ENCODE data around the gene TMED5. TPM values are rescaled to one million over a fixed set of nuclear protein-coding genes. Genes with fewer than 3 reads are reported as not detected.

Gene TMED5
- total RNA-seq, 1 donor from 2014 or later: 39.1 TPM

DNA sequence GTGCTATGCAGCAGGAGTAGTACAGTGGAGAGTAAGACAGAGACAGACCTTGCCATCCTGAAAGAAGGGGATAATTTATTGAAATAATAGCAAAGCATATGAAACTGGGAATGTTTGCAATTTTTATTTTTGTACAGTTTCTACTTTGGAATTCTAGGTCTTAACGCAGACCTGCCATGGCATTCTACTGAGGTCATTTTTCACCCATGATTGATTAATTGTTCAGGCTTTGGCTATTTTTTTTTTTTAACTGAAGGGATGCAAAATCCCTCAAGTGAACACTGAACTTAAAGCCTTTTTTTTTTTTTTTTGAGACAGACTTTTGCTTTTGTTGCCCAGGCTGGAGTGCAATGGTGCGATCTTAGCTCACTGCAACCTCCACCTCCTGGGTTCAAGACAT lies 74.0 kb downstream of the TMED5 start:
- peaks cover 0 to 6% of the 10 kb centered on the region in 2 donors for H3K9me3 ChIP-seq
- H3K4me3 ChIP-seq: no peak overlapping the region
- H3K4me1 ChIP-seq: peaks cover 0 to 2% of the 10 kb centered on the region in 2 donors
- intact Hi-C loops (cut with DNase I): no loop called here
- no peak for DNase-seq (ENCODE audit: low spot score in 2 of 2)
- TF ChIP-seq, protein P1, sequence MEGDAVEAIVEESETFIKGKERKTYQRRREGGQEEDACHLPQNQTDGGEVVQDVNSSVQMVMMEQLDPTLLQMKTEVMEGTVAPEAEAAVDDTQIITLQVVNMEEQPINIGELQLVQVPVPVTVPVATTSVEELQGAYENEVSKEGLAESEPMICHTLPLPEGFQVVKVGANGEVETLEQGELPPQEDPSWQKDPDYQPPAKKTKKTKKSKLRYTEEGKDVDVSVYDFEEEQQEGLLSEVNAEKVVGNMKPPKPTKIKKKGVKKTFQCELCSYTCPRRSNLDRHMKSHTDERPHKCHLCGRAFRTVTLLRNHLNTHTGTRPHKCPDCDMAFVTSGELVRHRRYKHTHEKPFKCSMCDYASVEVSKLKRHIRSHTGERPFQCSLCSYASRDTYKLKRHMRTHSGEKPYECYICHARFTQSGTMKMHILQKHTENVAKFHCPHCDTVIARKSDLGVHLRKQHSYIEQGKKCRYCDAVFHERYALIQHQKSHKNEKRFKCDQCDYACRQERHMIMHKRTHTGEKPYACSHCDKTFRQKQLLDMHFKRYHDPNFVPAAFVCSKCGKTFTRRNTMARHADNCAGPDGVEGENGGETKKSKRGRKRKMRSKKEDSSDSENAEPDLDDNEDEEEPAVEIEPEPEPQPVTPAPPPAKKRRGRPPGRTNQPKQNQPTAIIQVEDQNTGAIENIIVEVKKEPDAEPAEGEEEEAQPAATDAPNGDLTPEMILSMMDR (IDR thresholded peaks at IDR 0.05): no peak
- H3K27me3 ChIP-seq: no peaks in the 10 kb centered on the region
- H3K27ac ChIP-seq: no peak overlapping the region
- no peaks in the 10 kb centered on the region for H3K36me3 ChIP-seq

DNA sequence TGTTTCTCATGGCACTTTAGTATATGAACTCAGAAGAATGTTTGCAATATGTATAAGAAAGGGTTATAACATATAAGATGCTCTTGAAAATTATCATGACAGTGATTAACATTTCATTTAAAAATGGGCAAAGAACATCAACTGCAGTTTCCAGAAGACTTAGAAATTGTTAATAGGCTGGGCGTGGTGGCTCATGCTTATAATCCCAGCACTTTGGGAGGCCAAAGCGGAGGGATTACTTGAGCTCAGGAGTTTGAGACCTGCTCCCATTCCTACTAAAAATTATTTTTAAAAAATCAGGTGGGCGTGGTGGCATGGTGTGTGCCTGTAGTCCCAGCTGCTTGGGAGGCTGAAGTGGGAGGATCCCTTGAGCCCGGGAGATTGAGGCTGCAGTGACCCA lies 78.1 kb downstream of the TMED5 start:
- no peaks in the 10 kb centered on the region for H3K36me3 ChIP-seq
- no peak overlapping the region for H3K4me3 ChIP-seq
- peaks cover 0 to 4% of the 10 kb centered on the region in 2 donors for H3K9me3 ChIP-seq
- intact Hi-C loops (cut with DNase I): no loop called here
- H3K27ac ChIP-seq: no peak overlapping the region
- TF ChIP-seq, protein P1 (IDR thresholded peaks at IDR 0.05): no peak
- no peaks in the 10 kb centered on the region for H3K4me1 ChIP-seq
- no peaks in the 10 kb centered on the region for H3K27me3 ChIP-seq
- DNase-seq (ENCODE audit: low spot score in 2 of 2): no peak

Other genes with a start within 250 kb of the TMED5 start
- gene DIPK1A, start 219.0 kb downstream of the TMED5 start, total RNA-seq: 7.0 TPM
- 2.3 TPM for gene MTF2, start 101.1 kb downstream of the TMED5 start, total RNA-seq
- gene CCDC18, start 311 bp upstream of the TMED5 start, total RNA-seq: 1.4 TPM
- gene DR1, start 165.5 kb upstream of the TMED5 start, total RNA-seq: 8.7 TPM

Measured in ascending aorta (tissue), 2 donors.